Stimulated activated effector memory CD8-positive, alpha-beta T cell treated with anti-CD3 and anti-CD28 coated beads, Interleukin-12 subunit alpha, Interleukin-12 subunit beta, amount 100 ng/mL, for 72 hours (primary cell): ENCODE measurements around the gene KREMEN2.

Source experiments
- ATAC-seq: fragments of 150-1000 bp; cut with Tn5 transposase; 2 replicates; pipeline ENCODE4 v1.10.0; 2021
- DNase-seq, 2 donors: peaks; one replicate each; pipeline ENCODE4 v3.0.0; 2021 to 2022; ENCODE audit warnings: low spot score in 2 of 2
- H3K27ac Mint-ChIP-seq: one replicate; pipeline ENCODE4 v1.8.0; 2022; ENCODE audit warnings: mild to moderate bottlenecking, mixed read lengths
- H3K36me3 Mint-ChIP-seq: one replicate; pipeline ENCODE4 v1.8.0; 2022; ENCODE audit warnings: mild to moderate bottlenecking, mixed read lengths
- H3K4me1 Mint-ChIP-seq: one replicate; pipeline ENCODE4 v1.8.0; 2022; ENCODE audit warnings: mixed read lengths
- H3K4me3 Mint-ChIP-seq: one replicate; pipeline ENCODE4 v1.8.0; 2022; ENCODE audit warnings: mild to moderate bottlenecking, mixed read lengths
- H3K9me3 Mint-ChIP-seq: one replicate; pipeline ENCODE4 v1.8.0; 2022; ENCODE audit warnings: mixed read lengths

KREMEN2 gene

DNA sequence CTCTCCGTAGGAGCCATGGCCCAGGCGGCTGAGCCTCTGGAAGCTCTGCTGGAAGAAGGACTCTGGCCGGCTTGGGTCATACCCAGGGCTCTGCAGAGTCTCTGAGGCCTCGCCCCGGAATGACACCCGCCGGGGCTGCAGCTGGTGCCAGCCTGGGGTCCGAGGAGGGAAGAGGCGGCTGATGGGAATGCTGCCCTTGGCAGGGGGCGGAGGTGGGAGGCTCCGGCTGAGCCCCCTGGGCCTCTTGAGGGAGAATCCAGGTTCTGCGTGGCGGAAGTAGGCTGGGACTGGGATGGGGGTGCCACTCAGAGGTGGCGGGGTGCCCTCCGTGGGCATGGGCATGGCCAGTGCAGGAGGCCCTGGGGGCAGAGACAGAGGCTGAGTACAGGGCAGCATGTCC is 12.6 kb downstream of the KREMEN2 start:
- H3K4me3 Mint-ChIP-seq = no peak overlapping the region
- H3K27ac Mint-ChIP-seq = no peak overlapping the region
- DNase-seq = no peak
- H3K9me3 Mint-ChIP-seq = no peaks in the 10 kb centered on the region
- no peak for ATAC-seq
- peaks cover 26% of the 10 kb centered on the region for H3K4me1 Mint-ChIP-seq
- peaks cover 66% of the 10 kb centered on the region for H3K36me3 Mint-ChIP-seq

- no peak for DNase-seq
- no peaks in the 10 kb centered on the region for H3K9me3 Mint-ChIP-seq
Observed at GRCh38 chr16:2977440-2977839, 13.4 kb downstream of the KREMEN2 start.

DNA sequence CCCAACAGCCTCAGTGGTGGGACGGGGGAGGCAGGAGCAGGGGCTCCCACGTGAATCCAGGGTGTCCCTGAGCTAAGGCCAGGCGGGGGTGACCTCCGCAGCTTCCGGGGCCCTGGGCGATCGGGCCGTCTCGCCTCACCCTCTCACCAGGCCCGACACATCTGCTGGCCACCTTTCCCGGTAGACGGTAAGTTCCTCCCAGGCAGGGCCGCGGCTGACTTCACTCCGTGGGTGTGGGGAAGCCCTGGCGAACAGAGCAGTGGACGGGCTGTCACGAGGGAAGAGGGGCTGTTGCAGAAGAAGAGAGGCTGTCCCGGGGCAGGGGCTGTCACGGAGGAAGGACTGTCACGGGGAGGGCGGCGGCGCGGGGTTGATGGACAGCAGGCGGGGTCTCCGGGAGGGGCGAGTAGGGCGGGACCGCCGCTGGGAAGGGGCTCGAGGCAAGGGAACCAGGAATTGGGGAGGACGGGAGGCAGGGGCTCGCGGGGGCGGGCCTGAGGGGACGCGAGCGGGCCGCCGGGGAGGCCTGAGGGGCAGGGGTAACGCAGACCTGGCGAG is 15.7 kb downstream of the KREMEN2 start:
- Mint-ChIP-seq H3K4me1 (peaks cover 26% of the 10 kb centered on the region), H3K36me3 (peaks cover 59% of the 10 kb centered on the region), H3K27ac (peak overlapping the region; percentile 81), H3K4me3 (peak overlapping the region; percentile 81), H3K9me3 (no peaks in the 10 kb centered on the region)
- ATAC-seq (peak; percentile 23), DNase-seq (peak in 1 of 2 donors; percentile 68)

More at GRCh38 chr16:2977440-2977839, 13.4 kb downstream of the KREMEN2 start:
- H3K4me1 Mint-ChIP-seq = peaks cover 22% of the 10 kb centered on the region
- no peak for ATAC-seq
- H3K36me3 Mint-ChIP-seq = peaks cover 62% of the 10 kb centered on the region
- H3K27ac Mint-ChIP-seq = no peak overlapping the region
- H3K4me3 Mint-ChIP-seq = no peak overlapping the region

DNA sequence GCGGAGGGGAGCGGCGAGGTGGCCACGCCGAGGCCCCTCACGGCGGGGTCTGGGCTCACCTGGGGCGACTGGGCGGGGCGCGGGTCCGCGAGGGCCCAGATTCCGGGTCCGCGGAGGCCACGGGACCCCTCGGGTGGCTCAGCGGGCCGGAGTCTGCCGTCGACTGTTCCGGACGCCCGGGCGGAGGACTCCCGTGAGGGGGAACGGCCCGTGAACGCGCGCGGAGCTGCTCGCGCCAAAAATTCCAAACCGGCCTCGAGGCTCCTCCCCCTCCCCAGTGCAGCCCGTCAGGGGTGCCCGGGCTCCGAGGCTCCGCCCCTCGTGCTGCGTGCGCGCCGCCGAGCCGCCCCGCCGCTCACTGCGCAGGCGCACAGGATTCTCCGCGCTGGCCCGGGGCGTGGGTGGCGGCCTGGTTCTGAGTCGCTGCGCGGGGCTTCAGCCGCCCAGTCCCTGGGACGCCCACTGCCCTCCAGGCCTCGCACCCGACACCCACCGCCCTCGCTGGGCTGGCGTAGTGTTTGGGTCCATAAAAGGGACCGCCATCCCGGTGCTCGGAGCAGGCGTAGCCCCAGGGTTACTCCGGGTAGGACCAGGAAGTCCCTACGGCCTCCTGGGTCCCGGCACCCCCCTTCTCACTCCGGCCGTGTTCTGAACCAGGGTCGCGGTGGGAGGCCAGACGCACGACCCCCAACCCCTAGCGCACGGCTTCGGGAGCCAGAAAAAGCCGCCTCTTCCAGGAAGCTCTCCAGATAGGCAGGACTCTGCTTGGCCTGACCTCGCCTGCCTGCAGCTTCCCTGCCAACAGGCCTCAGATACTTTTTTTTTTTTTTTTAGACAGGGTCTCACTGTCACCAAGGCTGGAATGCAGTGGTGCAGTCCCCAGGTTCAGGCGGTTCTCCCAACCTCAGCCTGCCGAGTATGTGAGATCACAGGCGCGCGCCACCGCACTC is 16.4 kb downstream of the KREMEN2 start, which contains the start of gene PKMYT1:
TSS of gene PKMYT1 (minus strand) at position 220 of the 950 bp plus-strand sequence. CDS start 789 bp downstream, outside the sequence.
- ATAC-seq (peak; percentile 85), DNase-seq (peak; percentile 99)
- Mint-ChIP-seq H3K4me1 (peaks cover 26% of the 10 kb centered on the region), H3K4me3 (peak within 1 kb of the TSS; percentile 81), H3K27ac (peak within 1 kb of the TSS; percentile 90), H3K36me3 (peaks cover 53% of the 10 kb centered on the region), H3K9me3 (no peaks in the 10 kb centered on the region)

DNA sequence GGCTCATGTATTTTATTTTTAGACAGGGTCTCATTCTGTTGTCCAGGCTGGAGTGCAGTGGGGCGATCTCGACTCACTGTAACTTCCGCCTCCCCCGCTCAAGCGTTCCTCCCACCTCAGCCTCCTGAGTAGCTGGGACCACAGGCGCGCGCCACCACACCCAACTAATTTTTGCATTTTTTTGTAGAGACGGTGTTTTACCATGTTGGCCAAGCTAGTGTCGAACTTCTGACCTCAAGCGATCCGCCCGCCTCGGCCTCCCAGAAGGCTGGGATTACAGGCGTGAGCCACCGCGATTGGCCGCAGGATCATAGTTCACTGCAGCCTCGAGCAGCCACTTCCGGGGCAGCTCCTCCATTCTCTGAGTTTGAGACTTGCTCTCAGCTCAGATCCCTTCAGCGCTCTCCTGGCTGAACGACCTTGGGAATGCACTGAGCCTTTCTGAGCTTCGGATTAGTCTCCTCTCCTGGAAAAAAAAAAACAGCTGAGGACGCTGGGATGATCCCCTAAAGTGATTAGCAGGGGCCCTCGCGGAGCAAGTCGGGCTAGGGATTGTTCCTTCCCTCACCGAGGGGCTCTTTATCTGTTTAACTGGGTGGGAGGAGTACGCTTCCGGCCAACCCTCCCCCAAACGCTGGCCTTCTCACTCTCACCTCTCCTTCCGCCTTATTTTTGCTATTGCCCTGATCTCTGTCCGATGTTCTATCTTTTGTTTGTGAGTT is 17.3 kb downstream of the KREMEN2 start:
- H3K36me3 Mint-ChIP-seq = peaks cover 44% of the 10 kb centered on the region
- ATAC-seq = no peak
- DNase-seq = no peak
- H3K27ac Mint-ChIP-seq = peak overlapping the region; percentile 90
- peak overlapping the region; percentile 81 for H3K4me3 Mint-ChIP-seq
- H3K9me3 Mint-ChIP-seq = no peaks in the 10 kb centered on the region
- peaks cover 27% of the 10 kb centered on the region for H3K4me1 Mint-ChIP-seq

GRCh38 chr16:2981899-2982250 is 17.8 kb downstream of the KREMEN2 start:
- Mint-ChIP-seq H3K9me3 (no peaks in the 10 kb centered on the region), H3K36me3 (peaks cover 39% of the 10 kb centered on the region), H3K27ac (peak overlapping the region; percentile 90), H3K4me1 (peaks cover 32% of the 10 kb centered on the region), H3K4me3 (peak overlapping the region; percentile 81)
- ATAC-seq (no peak), DNase-seq (no peak)

GRCh38 chr16:2982402-2982801 is 18.3 kb downstream of the KREMEN2 start:
- peaks cover 35% of the 10 kb centered on the region for H3K36me3 Mint-ChIP-seq
- peaks cover 32% of the 10 kb centered on the region for H3K4me1 Mint-ChIP-seq
- H3K4me3 Mint-ChIP-seq = peak overlapping the region; percentile 81
- ATAC-seq (no peak), DNase-seq (no peak)
- no peak overlapping the region for H3K27ac Mint-ChIP-seq
- no peaks in the 10 kb centered on the region for H3K9me3 Mint-ChIP-seq

GRCh38 chr16:2983706-2984136 is 19.6 kb downstream of the KREMEN2 start:
- ATAC-seq = peak; percentile 67
- no peaks in the 10 kb centered on the region for H3K9me3 Mint-ChIP-seq
- H3K4me3 Mint-ChIP-seq = peak overlapping the region; percentile 39
- peaks cover 32% of the 10 kb centered on the region for H3K4me1 Mint-ChIP-seq
- H3K27ac Mint-ChIP-seq = no peak overlapping the region
- peaks cover 24% of the 10 kb centered on the region for H3K36me3 Mint-ChIP-seq
- DNase-seq = peak; percentile 58 to 84

DNA sequence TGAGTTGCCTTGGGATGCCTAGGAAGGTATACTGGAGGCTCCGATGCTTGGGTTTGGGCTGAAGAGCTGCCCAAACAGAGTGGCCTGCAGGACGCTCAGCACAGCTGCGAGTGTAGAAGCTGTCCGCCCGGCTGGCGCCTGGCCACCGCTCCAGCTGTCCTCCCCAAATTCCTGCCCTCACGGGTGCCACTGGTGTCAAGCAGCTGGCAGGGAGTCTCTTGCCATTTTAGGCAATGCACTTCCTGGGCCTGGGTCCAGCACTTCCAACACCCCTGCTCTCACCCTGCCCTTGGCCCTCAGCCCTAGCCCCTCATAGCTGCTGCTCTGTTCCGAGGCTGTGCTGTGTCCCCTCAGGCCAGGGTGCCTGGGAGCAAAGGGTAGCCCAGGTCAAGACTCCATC is 21.4 kb downstream of the KREMEN2 start:
- Mint-ChIP-seq H3K9me3 (no peaks in the 10 kb centered on the region), H3K4me3 (no peak overlapping the region), H3K4me1 (peaks cover 25% of the 10 kb centered on the region), H3K27ac (no peak overlapping the region), H3K36me3 (peaks cover 16% of the 10 kb centered on the region)
- no peak for DNase-seq
- ATAC-seq = no peak

DNA sequence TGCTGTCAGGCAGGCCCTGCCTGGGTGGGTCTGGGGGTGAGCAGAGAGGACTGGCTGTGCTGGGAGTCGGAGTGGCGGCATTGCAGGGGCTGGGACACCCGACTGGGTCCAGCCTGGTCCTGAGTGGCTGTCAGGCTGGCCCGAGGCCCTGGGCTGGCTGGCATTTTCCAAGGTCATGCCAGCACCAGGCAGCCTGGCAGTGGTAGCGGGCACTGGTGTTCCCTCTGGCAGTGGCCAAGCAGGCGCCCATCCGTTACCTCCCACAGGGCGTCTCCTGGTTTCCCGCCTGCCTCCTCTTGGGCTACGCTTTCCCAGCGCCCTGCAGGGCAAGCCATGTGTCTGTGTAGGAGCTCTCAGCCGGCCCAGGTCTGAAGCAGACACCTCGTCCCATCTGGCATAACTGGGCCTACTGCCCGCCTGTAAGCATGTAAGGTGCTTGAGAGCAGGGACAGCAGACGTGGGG is 21.8 kb downstream of the KREMEN2 start:
- Mint-ChIP-seq H3K36me3 (peaks cover 11% of the 10 kb centered on the region), H3K4me3 (no peak overlapping the region), H3K4me1 (peaks cover 22% of the 10 kb centered on the region), H3K27ac (no peak overlapping the region), H3K9me3 (no peaks in the 10 kb centered on the region)
- DNase-seq = no peak
- no peak for ATAC-seq

- DNase-seq (no peak), ATAC-seq (no peak)
- Mint-ChIP-seq H3K27ac (no peak overlapping the region), H3K36me3 (peaks cover 3% of the 10 kb centered on the region), H3K9me3 (no peaks in the 10 kb centered on the region), H3K4me3 (no peak overlapping the region), H3K4me1 (peaks cover 14% of the 10 kb centered on the region)
Observed at GRCh38 chr16:2986623-2987188, 22.6 kb downstream of the KREMEN2 start.

DNA sequence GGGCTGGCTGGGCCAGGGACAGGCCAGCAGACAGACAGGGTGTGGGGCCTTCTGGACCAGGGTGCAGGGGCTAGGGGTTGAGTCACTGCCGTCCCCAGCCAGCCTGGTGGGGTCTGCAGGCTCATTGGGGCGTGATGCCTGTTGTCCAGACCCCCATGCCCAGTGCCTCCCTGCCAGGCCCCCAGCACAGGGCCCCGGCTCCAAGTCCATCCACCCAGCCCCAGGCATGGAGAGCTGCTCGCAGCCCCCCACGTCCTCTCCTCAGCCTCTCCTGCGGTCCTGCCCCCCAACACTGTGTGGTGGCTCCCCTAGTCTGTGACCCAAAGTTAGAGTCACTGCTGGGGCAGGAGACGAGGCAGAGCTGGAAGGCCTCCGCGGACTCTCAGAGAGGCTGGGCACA is 23.2 kb downstream of the KREMEN2 start:
- ATAC-seq (no peak), DNase-seq (no peak)
- no peak overlapping the region for H3K4me3 Mint-ChIP-seq
- H3K4me1 Mint-ChIP-seq = peaks cover 11% of the 10 kb centered on the region
- H3K27ac Mint-ChIP-seq = no peak overlapping the region
- no peaks in the 10 kb centered on the region for H3K36me3 Mint-ChIP-seq
- no peaks in the 10 kb centered on the region for H3K9me3 Mint-ChIP-seq

- H3K36me3 Mint-ChIP-seq = no peaks in the 10 kb centered on the region
- H3K9me3 Mint-ChIP-seq = no peaks in the 10 kb centered on the region
- peaks cover 11% of the 10 kb centered on the region for H3K4me1 Mint-ChIP-seq
- DNase-seq = no peak
- no peak overlapping the region for H3K27ac Mint-ChIP-seq
- ATAC-seq = no peak
- H3K4me3 Mint-ChIP-seq = no peak overlapping the region
Observed at GRCh38 chr16:2987833-2988232, 23.8 kb downstream of the KREMEN2 start.

GRCh38 chr16:2988590-2989099 is 24.6 kb downstream of the KREMEN2 start:
- Mint-ChIP-seq H3K27ac (no peak overlapping the region), H3K36me3 (no peaks in the 10 kb centered on the region), H3K4me3 (no peak overlapping the region)

GRCh38 chr16:2990891-2991290 is 26.8 kb downstream of the KREMEN2 start:
- Mint-ChIP-seq H3K4me1 (peaks cover 6% of the 10 kb centered on the region), H3K4me3 (no peak overlapping the region), H3K9me3 (no peaks in the 10 kb centered on the region), H3K27ac (no peak overlapping the region), H3K36me3 (no peaks in the 10 kb centered on the region)
- DNase-seq = no peak
- ATAC-seq = no peak

More at GRCh38 chr16:2988590-2989099, 24.6 kb downstream of the KREMEN2 start:
- no peak for ATAC-seq
- DNase-seq = no peak
- peaks cover 10% of the 10 kb centered on the region for H3K4me1 Mint-ChIP-seq
- H3K9me3 Mint-ChIP-seq = no peaks in the 10 kb centered on the region
